Mucosa of descending colon (tissue), 3 donors: ENCODE data around the gene C12orf43. TPM values are rescaled to one million over a fixed set of nuclear protein-coding genes. Genes with fewer than 3 reads are reported as not detected.

ENCODE experiments used
- ATAC-seq: fragments of 200-7000 bp; cut with Tn5 transposase; one replicate; pipeline ENCODE4 v1.9.1; 2020; ENCODE audit warnings: mild to moderate bottlenecking, moderate library complexity
- DNase-seq, 3 donors: peaks; one replicate each; pipeline ENCODE4 v3.0.0-alpha.2; 2020
- H3K36me3 ChIP-seq: fragments of 200-600 bp; one replicate; pipeline ENCODE4 v1.8.0; 2021; ENCODE audit warnings: low read depth, mild to moderate bottlenecking
- H3K4me1 ChIP-seq: fragments of 200-600 bp; one replicate; pipeline ENCODE4 v1.8.0; 2021; ENCODE audit warnings: low read depth, mild to moderate bottlenecking
- H3K4me3 ChIP-seq: fragments of 200-600 bp; one replicate; pipeline ENCODE4 v1.8.0; 2021; ENCODE audit warnings: mild to moderate bottlenecking
- H3K9me3 ChIP-seq: fragments of 200-600 bp; one replicate; pipeline ENCODE4 v1.8.0; 2021; ENCODE audit warnings: mild to moderate bottlenecking
- intact Hi-C, 2 donors: fragments of 100-400 bp; cut with DNase I in 1 of 2; cut with micrococcal nuclease in 1 of 2; formaldehyde crosslinking; loops; one replicate each; pipeline versions ENCODE4 v1.11.0 to v1.11.1; 2022; cut with DNase I, micrococcal nuclease
- total RNA-seq, 3 donors: library from RNA; stranded (reverse); fragmentation: NEBNext Ultra II Directional in 2 of 3; extraction: Animal tissue kit (Norgen Biotek cat#: 25700) in 2 of 3; gene quantifications; one replicate each; pipeline versions ENCODE4 v1.2.1 to v1.2.4, GENCODE V29; 2021 to 2023
- TF ChIP-seq, protein P1 (sequence below): fragments of 200-600 bp; IDR thresholded peaks from one replicate; pipeline ENCODE4 v1.8.0; 2022; ENCODE audit warnings: antibody characterized with exemption, mild to moderate bottlenecking
- donor health status: DM: no; HTN: no; CAD: no; lungs with moderate emphysema.
- donor health status: DM: no; HTN: no; CAD: no.
- donor health status: DM: no; HTN: yes; CAD: no.

C12orf43 gene
- total RNA-seq, 3 donors from 2014 or later, result 7.6 to 22.7 (median 11.9) TPM

DNA sequence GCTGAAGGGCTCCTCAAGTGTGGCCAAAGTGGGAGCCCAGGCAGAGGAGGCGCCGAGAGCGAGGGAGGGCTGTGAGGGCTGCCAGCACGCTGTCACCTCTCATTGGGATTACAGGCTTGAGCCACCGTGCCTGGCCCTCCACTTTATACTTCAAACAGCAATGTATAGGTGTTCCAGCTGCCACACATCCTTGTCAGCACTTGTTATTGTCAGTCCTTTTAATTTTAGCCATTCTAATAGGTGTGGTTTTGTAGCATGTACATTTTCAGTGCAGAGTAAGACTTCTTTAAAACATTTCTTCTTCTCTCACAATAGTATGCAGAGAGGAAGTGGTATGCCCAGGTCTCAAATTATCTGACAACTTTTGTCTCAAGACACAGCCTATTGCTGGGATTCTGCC lies 65.5 kb downstream of the C12orf43 start:
- Histone ChIP-seq H3K4me3 (no peak overlapping the region), H3K4me1 (peaks cover 3% of the 10 kb centered on the region), H3K9me3 (no peaks in the 10 kb centered on the region), H3K36me3 (no peaks in the 10 kb centered on the region)
- ATAC-seq (no peak), DNase-seq (no peak)
- intact Hi-C loops, result no loop called here
- TF ChIP-seq, protein P1, sequence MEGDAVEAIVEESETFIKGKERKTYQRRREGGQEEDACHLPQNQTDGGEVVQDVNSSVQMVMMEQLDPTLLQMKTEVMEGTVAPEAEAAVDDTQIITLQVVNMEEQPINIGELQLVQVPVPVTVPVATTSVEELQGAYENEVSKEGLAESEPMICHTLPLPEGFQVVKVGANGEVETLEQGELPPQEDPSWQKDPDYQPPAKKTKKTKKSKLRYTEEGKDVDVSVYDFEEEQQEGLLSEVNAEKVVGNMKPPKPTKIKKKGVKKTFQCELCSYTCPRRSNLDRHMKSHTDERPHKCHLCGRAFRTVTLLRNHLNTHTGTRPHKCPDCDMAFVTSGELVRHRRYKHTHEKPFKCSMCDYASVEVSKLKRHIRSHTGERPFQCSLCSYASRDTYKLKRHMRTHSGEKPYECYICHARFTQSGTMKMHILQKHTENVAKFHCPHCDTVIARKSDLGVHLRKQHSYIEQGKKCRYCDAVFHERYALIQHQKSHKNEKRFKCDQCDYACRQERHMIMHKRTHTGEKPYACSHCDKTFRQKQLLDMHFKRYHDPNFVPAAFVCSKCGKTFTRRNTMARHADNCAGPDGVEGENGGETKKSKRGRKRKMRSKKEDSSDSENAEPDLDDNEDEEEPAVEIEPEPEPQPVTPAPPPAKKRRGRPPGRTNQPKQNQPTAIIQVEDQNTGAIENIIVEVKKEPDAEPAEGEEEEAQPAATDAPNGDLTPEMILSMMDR, result no peak

Other genes with a start within 250 kb of the C12orf43 start
- gene SPPL3, start 112.1 kb downstream of the C12orf43 start, total RNA-seq, result 10 to 100 TPM; 51.8 to 72.1 (median 65.6) TPM
- 10 to 100 TPM in 2 of 3 donors, 1 to 10 TPM in 1; 6.5 to 22.6 (median 14.4) TPM for gene HNF1A, start 37.9 kb downstream of the C12orf43 start, total RNA-seq
- 10 to 100 TPM in 2 of 3 donors, 1 to 10 TPM in 1; 3.7 to 32.4 (median 10.2) TPM for gene OASL, start 22.8 kb upstream of the C12orf43 start, total RNA-seq
- 10 to 100 TPM in 1 of 3 donors, 1 to 10 TPM in 2; 1.0 to 10.9 (median 1.4) TPM for gene P2RX7, start 116.4 kb upstream of the C12orf43 start, total RNA-seq
- gene P2RX4, start 193.6 kb upstream of the C12orf43 start, total RNA-seq, result 100 to 1,000 TPM in 2 of 3 donors, 10 to 100 TPM in 1; 83.6 to 194 (median 132) TPM